Measurements from ENCODE around the gene P2RX5. TPM values are rescaled to one million over a fixed set of nuclear protein-coding genes. Genes with fewer than 3 reads are reported as not detected.

Gene P2RX5
- total RNA-seq, 6 donors from 2014 or later = 0.46 to 15.7 (median 2.5) TPM; not detected in 1

DNA sequence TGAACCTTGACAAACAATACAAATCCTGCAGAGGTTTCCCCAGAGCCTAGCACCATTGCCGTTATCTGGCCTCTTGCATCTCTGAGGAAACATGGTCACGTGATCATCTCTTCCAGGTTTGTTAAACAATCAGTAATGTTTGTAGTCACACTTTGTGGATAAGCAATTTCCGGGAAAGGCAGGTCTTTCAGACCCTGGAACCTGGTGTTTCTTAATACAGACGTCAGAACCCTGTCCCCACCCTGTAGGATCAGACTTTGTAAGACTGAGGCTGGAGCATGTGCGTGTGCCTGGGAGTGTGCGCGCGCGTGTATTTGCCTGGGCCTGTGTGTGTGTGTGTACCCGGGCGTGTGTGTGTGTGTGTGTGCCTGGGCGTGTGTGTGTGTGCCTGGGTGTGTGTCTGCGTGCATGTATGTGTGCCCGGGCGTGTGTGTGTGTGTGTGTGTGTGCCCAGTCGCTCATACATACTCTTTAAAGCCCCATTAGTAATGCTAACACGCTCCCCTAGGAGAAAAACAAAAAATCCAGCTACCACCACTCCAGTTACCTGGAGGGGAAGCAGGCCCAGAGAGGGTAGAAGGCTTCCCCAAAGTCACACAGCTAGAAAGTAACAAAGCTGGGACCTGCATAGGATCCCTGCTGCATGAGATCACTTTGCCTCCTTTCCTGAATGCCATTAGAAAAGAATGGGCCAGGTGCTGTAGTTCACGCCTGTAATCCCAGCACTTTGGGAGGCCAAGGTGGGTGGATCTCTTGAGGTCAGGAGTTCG is 54.1 kb downstream of the P2RX5 start:
- Histone ChIP-seq H3K4me1 (peaks cover 10 to 46% (median 21%) of the 10 kb centered on the region in 4 donors), H3K27me3 (no peaks in the 10 kb centered on the region), H3K4me3 (no peak overlapping the region), H3K36me3 (peaks cover 0 to 19% (median 10%) of the 10 kb centered on the region in 4 donors), H3K27ac (peak overlapping the region in 2 of 4 donors; percentile 9 to 57), H3K9me3 (no peaks in the 10 kb centered on the region)
- ATAC-seq (ENCODE audit: low FRiP score in 2 of 2) (no peak), DNase-seq (peak in 1 of 2 donors; percentile 39)
- 72 to 73% methylated on average over 17 to 19 of the region's 19 CpGs for WGBS, 2 donors
- TF ChIP-seq, protein P1, sequence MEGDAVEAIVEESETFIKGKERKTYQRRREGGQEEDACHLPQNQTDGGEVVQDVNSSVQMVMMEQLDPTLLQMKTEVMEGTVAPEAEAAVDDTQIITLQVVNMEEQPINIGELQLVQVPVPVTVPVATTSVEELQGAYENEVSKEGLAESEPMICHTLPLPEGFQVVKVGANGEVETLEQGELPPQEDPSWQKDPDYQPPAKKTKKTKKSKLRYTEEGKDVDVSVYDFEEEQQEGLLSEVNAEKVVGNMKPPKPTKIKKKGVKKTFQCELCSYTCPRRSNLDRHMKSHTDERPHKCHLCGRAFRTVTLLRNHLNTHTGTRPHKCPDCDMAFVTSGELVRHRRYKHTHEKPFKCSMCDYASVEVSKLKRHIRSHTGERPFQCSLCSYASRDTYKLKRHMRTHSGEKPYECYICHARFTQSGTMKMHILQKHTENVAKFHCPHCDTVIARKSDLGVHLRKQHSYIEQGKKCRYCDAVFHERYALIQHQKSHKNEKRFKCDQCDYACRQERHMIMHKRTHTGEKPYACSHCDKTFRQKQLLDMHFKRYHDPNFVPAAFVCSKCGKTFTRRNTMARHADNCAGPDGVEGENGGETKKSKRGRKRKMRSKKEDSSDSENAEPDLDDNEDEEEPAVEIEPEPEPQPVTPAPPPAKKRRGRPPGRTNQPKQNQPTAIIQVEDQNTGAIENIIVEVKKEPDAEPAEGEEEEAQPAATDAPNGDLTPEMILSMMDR (IDR thresholded peaks at IDR 0.05) = no peak
- peak in 1 of 4 donors; percentile 63 for TF ChIP-seq EP300 (IDR thresholded peaks at IDR 0.05)

DNA sequence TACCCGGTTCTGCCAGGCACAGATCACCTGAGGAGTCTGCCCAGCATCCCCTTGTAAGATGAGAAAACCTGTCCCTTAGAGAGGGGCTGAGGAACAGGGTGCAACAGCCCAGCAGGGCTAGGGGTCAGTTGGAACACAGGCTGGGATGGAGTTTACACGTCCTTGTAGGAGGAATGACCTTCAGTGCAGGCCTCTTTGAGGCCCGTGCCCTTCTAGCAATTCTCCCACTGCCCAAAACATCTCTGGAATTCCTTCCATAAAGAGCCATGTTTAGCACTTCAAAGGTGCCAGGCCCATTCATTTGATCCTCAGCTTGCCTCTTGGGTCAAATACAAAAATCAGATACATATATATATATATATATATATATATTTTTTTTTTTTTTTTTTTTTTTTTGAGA is 54.9 kb downstream of the P2RX5 start:
- Histone ChIP-seq H3K9me3 (no peaks in the 10 kb centered on the region), H3K4me3 (no peak overlapping the region), H3K27ac (peak overlapping the region in 2 of 4 donors; percentile 25 to 34), H3K27me3 (no peaks in the 10 kb centered on the region), H3K4me1 (peaks cover 10 to 48% (median 21%) of the 10 kb centered on the region in 4 donors), H3K36me3 (peaks cover 0 to 19% (median 10%) of the 10 kb centered on the region in 4 donors)
- DNase-seq = no peak
- no peak for ATAC-seq (ENCODE audit: low FRiP score in 2 of 2)
- TF ChIP-seq, protein P1 (IDR thresholded peaks at IDR 0.05) = no peak
- TF ChIP-seq POLR2AphosphoS5 (IDR thresholded peaks at IDR 0.05) = no peak
- no peak for TF ChIP-seq EP300 (IDR thresholded peaks at IDR 0.05)
- TF ChIP-seq POLR2A (IDR thresholded peaks at IDR 0.05) = no peak
- 88% methylated on average over 3 of the region's 3 CpGs for WGBS, 2 donors

DNA sequence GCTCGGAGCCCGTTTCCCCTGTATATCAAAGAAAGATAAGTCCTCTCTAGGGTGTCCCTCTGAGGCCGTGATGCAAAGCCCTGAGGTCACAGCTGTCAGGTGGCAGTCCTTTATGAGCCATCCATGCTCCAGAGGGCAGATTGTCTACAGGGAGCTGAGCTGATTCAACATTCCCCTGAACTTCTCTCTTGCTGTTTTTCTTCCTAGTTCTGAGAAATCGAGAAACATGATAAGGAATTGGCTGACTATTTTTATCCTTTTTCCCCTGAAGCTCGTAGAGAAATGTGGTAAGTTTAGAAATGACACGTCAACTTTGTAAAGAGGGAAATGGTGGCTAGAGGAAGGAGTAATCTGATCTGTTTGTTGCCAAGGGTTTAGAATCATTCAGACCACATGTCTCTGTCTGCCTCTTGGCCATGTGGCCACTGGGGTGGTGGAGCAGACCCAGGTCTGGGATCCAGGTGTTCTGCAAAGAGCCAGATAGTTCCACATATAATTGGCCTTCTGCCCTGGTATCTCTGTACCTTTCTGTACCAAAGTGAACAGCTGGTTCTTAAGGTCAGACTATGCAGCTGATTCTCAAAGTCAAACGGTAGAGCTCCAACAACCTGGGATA is 55.9 kb downstream of the P2RX5 start:
- H3K36me3 ChIP-seq = peaks cover 0 to 15% (median 10%) of the 10 kb centered on the region in 4 donors
- H3K27ac ChIP-seq = peak overlapping the region in 2 of 4 donors; percentile 9 to 25
- no peaks in the 10 kb centered on the region for H3K27me3 ChIP-seq
- DNase-seq (peak in 1 of 2 donors; percentile 36), ATAC-seq (ENCODE audit: low FRiP score in 2 of 2) (no peak)
- 47 to 61% methylated on average over 7 of the region's 7 CpGs for WGBS, 2 donors
- peaks cover 15 to 57% (median 24%) of the 10 kb centered on the region in 4 donors for H3K4me1 ChIP-seq
- no peak overlapping the region for H3K4me3 ChIP-seq
- TF ChIP-seq POLR2AphosphoS5 (IDR thresholded peaks at IDR 0.05) (no peak), EP300 (IDR thresholded peaks at IDR 0.05) (no peak), POLR2A (IDR thresholded peaks at IDR 0.05) (no peak)
- TF ChIP-seq, protein P1 (IDR thresholded peaks at IDR 0.05) = no peak
- no peaks in the 10 kb centered on the region for H3K9me3 ChIP-seq

DNA sequence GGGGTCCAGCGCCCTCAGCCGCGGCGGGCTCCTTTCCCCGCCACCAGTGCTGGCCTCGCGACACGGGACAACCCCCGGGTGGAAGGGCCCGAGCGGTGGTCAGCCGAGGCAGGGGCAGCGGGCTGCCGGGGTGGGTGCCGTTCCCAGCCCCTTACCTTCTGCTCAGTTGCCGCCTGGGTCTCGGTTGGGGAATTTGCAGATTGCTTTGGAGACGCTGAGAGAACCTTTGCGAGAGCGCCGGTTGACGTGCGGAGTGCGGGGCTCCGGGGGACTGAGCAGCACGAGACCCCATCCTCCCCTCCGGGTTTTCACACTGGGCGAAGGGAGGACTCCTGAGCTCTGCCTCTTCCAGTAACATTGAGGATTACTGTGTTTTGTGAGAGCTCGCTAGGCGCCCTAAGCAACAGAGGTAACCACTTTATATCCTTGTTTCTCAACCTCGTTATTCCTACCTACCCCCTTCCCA is 59.0 kb downstream of the P2RX5 start:
- DNase-seq = no peak
- Histone ChIP-seq H3K27ac (peak overlapping the region; percentile 97 to 99 (median 98)), H3K4me3 (peak overlapping the region; percentile 83 to 100 (median 94)), H3K9me3 (no peaks in the 10 kb centered on the region), H3K27me3 (no peaks in the 10 kb centered on the region), H3K36me3 (peaks cover 0 to 7% (median 0%) of the 10 kb centered on the region in 4 donors), H3K4me1 (peaks cover 26 to 72% (median 31%) of the 10 kb centered on the region in 4 donors)
- TF ChIP-seq, protein P1 (IDR thresholded peaks at IDR 0.05) = peak in 1 of 6 experiments; percentile 1
- TF ChIP-seq POLR2A (IDR thresholded peaks at IDR 0.05) = no peak
- peak in 1 of 2 donors; percentile 3 for ATAC-seq (ENCODE audit: low FRiP score in 2 of 2)
- WGBS, 2 donors = 2% methylated on average over 15 to 25 of the region's 31 CpGs

Data from upper lobe of left lung (tissue), 6 donors.